Choroid plexus epithelial cell (primary cell): ENCODE data around the gene POLR1D.

ENCODE experiments used
- DNase-seq: peaks from one replicate; pipeline ENCODE4 v3.0.0-alpha.2; 2010; ENCODE audit warnings: low read depth
- H3K4me3 ChIP-seq: 2 replicates; pipeline ENCODE4 v1.5.1; 2011; ENCODE audit warnings: low read depth, mild to moderate bottlenecking, control low read depth, low read length, moderate library complexity
- TF ChIP-seq, protein P1 (sequence below): conservative IDR thresholded peaks from 2 replicates; pipeline ENCODE4 v1.5.1; 2011; ENCODE audit warnings: low read depth, mild to moderate bottlenecking, control low read depth, inconsistent platforms, low read length, moderate library complexity

POLR1D gene

DNA sequence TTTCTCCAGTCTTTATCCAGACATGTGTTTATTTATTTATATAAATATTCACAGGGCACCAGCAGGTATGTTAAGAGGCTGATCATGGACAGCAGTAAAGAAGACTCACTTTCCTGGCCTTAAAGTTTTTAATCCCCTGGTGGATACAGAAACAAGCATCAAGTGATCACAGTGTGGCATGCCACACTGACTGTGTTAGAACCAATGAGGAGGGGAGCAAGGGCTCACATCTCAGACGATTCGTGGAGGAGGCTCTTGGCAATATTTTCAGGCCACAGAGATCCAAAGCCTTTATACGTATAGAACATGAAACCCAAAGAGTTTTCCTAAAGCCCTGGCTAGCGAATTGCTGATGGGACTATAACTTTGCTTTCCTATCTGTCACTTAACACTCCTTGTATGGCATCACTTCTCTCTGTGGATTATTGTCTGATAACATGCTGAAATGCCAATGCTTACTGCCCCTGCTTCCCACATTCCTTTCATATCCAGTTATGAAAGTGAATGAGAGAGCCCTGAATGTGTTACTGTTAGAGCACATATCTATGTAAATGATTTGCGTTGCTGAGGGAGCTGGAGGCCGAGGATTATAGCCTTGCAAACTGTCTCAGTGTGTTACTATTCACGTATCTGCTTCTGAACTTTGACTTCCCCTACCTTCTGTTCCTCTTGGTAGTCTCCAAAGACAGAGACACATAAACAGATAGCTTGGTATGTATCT is 37.6 kb downstream of the POLR1D start:
- DNase-seq: peak; percentile 45
- TF ChIP-seq, protein P1, sequence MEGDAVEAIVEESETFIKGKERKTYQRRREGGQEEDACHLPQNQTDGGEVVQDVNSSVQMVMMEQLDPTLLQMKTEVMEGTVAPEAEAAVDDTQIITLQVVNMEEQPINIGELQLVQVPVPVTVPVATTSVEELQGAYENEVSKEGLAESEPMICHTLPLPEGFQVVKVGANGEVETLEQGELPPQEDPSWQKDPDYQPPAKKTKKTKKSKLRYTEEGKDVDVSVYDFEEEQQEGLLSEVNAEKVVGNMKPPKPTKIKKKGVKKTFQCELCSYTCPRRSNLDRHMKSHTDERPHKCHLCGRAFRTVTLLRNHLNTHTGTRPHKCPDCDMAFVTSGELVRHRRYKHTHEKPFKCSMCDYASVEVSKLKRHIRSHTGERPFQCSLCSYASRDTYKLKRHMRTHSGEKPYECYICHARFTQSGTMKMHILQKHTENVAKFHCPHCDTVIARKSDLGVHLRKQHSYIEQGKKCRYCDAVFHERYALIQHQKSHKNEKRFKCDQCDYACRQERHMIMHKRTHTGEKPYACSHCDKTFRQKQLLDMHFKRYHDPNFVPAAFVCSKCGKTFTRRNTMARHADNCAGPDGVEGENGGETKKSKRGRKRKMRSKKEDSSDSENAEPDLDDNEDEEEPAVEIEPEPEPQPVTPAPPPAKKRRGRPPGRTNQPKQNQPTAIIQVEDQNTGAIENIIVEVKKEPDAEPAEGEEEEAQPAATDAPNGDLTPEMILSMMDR: no peak
- no peak overlapping the region for H3K4me3 ChIP-seq

DNA sequence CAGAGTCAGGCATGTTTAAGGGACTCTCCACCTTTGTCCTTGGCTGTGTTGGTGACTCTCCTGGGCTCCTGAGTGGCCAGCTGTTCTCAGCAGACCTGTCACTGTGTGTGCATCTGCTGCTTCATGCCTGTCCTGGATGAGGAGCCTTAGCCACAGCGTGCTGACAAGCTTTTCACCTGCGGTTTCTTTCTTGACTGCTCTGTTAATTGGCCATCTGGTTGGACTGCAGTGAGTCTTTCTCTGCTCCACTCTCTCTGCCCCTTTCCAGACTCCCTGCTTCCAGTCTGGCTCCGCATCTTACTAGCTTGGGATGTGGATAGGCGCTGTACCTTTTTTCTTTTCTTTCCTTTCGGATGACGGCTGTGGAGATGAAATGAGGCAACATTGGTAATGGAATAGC is 38.8 kb downstream of the POLR1D start:
- no peak overlapping the region for H3K4me3 ChIP-seq
- TF ChIP-seq, protein P1: no peak
- no peak for DNase-seq

DNA sequence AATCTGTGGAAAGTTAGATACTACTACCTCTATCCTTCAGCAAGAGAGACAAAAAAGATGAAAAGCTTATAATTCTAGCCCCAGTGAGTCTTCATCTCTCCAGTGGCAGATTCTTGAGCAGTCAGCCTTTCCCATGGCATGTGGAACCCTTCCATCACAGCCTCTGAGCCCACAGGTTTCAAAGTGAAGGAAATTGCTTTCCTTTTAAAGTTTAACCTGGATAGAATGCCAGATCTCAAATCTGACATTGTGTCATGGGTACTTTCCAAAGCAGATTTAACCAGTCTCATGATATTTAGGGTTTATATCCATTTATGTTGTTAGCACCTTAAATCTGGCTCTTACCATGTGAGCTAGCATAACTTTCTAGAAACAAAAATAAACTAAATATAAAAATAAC is 39.3 kb downstream of the POLR1D start:
- DNase-seq: no peak
- no peak overlapping the region for H3K4me3 ChIP-seq
- TF ChIP-seq, protein P1: no peak

DNA sequence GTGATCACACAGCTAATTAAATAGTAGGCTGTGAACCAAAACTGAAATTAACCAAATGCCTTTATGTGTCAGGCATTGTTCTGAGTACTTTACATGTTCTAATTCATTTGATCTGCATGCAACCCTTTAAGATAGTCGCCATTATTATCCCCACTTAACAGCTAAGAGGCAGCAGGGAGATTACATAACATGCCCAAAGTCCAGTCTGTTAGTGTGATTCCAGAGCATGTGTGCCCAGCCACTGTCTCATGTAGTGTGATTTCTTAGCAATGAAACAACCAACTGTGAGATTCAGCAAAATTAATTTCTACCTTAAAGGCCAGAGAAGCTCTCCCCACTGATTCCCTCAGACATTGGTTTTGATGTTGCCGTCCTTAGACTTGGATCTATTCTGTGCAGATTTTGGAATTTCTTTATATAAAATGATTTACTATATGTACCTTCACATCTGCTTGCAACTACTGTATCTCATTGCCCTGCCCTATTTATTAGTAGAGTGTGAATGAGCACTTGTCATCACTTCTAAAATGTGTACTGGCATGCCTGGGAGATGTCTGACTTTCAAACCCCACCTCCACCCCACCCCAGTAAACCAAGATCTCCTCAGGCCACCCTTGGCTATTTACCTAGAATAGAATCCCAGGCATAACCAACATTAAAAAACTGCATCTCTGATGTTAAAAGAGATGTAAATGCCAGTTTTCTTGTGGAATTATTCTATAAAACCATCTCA is 41.2 kb downstream of the POLR1D start:
- TF ChIP-seq, protein P1: no peak
- DNase-seq: no peak
- H3K4me3 ChIP-seq: no peak overlapping the region

DNA sequence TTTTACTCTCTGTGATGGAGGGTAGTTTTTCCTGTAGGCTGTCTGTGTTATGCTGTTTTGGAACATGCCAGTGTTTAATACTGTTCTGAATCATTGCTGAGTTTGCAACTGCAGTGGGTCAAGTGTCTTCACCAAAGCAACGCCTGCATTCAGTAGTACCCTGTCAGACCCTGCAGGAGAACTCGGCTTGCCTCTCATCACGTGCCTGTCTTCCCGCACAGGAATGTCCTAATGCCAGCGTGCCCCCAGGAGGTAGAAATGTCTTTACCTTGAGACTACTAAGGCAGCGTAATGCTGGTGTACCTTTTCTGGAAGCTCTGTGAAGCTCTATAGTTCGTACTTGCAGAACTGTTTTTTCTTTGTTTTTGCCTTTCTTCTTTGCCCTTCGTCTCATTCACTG is 42.3 kb downstream of the POLR1D start:
- TF ChIP-seq, protein P1: no peak
- H3K4me3 ChIP-seq: no peak overlapping the region
- peak; percentile 12 for DNase-seq

DNA sequence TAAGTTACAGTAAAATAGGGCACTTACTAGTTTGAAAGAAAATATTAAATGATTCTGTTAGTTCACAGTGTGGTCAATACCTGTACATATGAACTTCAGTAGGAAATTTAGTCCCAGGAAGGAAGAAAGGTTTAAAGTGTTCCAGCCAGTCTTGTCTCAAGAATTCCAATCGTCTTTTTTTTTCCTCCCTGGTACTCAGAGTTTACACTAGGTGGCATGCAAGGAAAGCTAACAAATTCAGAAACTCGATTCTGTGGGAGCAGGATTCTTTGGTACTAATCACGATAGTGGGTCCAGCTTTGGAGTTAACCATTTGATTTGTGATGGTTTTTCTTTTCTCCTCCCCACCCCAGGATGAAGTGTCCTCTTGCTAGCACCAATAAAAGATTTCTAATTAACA is 43.6 kb downstream of the POLR1D start:
- TF ChIP-seq, protein P1: peak; percentile 48
- H3K4me3 ChIP-seq: no peak overlapping the region
- DNase-seq: peak; percentile 28
